HG03103 (cell line): ENCODE data around the gene RSPO3.
"Not testable (repeated sequence)": the region's sequence is repeated elsewhere in the genome, so short reads cannot be mapped to it uniquely, and the experiment has no call there.

Experiments
- ATAC-seq: cut with Tn5 transposase; IDR thresholded peaks from one replicate; pipeline ENCODE4 v1.9.1; 2021; ENCODE audit warnings: low read depth; ENCODE audit not compliant: unreplicated experiment

RSPO3 gene

DNA sequence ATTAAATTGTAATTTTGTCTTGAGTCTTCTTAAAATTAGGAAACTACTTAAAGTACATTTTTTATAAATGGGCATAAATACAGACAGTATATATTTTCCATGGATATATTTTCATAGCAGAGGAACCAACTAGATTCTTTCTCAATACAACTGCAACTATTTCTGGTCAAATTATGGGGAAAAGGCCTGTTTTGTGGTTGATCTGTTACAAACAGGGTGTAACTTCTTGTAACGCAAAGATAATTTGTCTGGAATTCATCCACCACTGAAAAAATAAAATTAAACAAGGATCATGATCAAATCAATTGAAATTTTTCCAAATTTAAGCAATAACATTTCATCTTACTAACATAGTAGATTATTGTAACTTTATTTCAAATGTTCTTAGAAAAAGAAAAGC lies 81.0 kb downstream of the RSPO3 start:
- no peak for ATAC-seq

DNA sequence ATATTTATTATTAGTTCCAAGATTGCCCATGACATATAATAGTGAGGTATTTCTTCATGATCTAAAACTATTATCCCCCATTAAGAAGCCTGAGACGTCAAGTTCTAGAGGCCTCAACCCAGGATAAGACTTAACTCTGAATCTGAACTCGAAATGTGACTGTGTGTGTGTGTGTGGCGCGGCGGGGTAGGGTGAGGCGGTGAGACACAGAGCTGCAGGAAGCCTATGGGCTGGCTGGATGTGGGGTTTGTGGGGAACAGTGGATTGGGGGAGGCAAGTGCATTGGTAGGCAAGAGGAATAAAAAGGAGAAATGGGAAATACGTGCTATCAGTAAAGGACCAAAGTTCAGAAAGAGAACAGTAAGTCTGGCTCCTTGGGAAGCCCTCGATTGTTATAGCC lies 81.6 kb downstream of the RSPO3 start:
- no peak for ATAC-seq

DNA sequence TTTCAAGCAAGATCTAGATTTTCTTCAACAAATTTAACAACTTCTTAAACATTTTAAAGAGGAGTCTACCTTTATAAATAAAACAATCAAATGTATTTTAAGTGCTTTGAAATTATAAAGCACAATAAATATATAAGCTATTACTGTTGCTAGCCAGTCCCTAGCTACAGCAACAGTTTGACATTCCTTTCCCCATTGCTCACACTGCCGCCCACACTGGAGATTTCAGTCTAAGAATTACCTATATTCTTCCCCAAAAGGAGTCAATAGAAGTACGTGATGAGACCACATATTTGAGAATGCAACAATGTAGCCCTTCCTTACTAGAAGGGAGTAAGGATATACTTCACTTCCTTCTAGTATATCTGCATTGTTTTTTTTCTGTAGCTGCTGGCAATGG lies 82.8 kb downstream of the RSPO3 start:
- ATAC-seq, result no peak

DNA sequence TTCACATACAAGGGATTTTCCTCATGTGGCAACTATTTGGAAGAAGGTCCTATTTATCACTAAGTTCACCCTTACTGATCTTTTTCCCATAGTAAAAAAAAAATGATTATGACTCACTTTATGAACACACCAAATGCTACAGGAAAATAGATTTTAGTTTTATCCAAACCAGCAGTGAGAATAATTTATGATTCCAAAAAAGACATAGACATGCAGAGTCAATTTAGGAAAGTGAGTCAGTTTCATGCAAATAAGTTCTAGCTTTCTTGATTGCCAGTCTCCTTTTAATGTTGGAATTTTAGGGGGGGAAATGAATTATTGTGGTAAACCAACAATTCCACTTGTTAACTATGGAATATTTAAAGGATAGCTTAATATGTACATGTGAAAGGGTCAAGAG lies 84.2 kb downstream of the RSPO3 start:
- ATAC-seq, result no peak

DNA sequence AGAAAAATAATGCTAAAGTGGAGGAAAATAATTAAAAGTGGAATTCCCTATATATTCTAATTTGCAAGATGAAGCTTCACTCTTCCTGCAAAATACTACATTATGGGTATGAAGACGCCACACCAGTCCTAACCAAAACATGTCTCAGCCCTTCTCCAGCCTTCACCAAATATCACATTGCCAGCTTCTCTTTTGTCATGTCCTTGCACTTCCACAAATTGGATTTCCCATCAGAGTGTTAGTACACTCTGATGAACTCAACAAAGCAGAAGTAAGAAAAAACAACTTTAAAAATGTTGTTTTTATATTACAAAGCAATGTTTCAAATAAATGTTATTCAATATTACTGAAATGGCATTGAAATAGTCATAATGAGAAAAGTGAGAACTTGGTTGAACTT lies 85.8 kb downstream of the RSPO3 start:
- ATAC-seq, result no peak

DNA sequence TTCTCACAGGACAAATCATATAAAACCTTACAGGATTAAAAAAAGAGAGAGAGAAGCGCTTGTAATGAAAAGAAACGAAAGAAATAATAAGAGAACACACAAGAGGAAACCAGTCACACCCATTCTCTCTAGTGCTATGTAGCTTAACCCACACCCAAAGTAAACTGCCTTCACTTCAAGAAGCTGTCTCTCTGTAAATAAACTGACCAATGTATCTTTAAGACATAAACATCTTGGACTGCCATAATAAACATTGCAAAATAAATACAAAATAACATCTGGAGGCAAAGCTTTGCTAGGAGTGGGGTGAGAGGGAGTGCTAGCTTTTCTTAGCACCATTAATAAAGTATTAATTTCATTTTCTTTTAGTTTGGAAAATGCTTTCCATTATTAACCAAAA lies 86.6 kb downstream of the RSPO3 start:
- ATAC-seq, result no peak

DNA sequence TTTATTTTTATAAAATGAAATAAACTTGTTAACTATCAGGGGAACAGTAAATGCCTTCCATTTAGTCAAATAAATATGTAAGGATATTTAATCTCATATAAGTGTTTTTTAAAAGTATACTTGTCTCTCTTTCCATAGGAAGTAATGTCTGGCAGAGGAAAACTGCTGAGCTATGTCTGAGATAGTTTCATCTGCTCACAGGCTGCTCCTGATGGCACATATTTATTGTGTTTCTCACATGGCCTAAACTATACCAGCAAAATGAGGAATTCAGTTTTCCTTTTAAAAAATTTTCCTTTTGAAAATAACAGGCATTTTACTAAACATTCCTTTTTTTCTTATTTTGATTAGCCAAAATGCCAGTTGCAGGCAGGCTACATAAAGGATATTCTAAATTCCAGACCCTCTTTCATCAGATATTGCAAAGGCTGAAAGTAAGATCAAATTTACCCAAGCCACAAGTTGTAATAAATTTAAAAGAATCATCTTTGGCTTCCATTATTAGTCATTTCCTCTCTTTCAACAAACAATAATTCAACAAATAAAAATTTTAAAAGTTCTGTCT lies 88.1 kb downstream of the RSPO3 start:
- no peak for ATAC-seq

DNA sequence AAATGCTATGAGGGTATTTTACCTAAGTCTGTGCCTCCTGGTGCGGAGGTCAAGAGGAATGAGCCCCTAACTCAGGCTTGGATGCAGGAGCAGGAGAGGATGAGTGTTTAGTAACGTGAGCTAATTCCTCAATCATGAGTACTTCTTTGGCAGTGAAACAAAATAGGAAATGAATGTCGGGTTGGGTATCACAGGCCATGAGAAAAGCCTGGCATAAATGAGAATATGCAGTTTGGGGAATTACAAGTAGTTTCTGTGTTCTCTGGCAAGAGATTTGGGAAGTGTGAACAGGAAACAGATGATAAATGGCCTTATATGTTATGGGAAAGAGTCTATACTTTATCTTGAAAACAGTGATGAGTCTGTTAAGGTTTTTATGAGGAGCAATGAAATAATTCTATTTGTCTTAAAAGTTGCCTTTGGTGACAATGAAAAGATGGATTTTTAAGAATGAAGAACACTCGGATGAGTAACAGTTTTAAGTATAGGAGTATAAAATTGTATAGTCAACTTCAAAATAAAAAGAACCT lies 89.2 kb downstream of the RSPO3 start:
- no peak for ATAC-seq

DNA sequence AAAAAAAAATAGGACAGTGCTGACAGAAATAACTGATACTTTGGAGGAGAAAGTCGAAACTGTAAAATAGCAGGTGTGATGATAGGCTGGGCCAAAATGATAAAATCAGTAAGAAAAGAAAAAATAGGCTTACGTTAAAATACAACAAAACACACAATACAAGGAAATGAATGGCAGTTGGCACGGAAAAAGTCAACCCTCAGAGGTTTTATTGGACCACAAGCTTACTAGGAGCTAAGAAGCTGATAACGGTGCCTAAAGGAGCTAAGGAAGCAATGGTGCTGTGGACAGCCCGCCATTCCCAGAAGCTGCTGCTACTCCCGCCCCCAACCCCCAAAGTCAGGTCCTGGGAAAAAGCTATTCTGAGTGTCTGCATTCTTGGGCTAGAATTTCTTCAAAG lies 92.3 kb downstream of the RSPO3 start:
- ATAC-seq, result no peak

DNA sequence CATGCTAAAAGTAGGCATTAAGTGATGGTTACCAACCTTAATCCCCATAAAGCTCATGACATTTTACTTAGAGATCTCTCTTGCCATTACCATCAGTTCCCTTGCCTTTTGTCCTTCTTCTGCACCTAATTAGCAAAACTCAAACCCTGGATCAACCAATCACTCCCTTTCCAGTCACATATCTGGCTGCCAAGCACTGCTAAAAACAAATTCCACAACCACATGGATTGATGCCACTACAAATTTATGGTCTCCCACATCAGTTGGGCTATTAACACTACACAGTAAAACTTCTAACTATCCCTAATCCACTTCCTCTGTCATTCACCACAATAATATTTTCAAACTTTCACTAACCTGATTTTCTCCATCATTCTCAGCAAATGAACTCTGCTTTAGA lies 93.9 kb downstream of the RSPO3 start:
- no peak for ATAC-seq

DNA sequence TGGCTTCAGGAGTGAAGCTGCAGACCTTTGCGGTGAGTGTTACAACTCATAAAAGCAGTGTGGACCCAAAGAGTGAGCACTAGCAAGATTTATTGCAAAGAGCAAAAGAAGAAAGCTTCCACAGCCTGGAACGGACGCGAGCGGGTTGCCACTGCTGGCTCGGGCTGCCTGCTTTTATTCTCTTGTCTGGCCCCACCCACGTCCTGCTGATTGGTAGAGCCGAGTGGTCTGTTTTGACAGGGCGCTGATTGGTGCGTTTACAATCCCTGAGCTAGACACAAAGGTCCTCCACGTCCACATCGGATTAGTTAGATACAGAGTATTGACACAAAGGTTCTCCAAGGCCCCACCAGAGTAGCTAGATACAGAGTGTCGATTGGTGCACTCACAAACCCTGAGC lies 95.6 kb downstream of the RSPO3 start:
- not testable (repeated sequence) for ATAC-seq

DNA sequence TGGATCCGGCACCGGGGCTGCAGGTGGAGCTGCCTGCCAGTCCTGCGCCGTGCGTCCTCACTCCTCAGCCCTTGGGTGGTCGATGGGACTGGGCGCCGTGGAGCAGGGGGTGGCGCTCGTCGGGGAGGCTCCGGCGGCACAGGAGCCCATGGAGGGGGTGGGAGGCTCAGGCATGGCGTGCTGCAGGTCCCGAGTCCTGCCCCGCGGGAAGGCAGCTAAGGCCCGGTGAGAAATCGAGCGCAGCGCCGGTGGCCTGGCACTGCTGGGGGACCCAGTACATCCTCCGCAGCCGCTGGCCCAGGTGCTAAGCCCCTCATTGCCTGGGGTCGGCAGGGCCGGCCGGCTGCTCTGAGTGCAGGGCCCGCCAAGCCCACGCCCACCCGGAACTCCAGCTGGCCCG lies 96.1 kb downstream of the RSPO3 start:
- ATAC-seq, result not testable (repeated sequence)

DNA sequence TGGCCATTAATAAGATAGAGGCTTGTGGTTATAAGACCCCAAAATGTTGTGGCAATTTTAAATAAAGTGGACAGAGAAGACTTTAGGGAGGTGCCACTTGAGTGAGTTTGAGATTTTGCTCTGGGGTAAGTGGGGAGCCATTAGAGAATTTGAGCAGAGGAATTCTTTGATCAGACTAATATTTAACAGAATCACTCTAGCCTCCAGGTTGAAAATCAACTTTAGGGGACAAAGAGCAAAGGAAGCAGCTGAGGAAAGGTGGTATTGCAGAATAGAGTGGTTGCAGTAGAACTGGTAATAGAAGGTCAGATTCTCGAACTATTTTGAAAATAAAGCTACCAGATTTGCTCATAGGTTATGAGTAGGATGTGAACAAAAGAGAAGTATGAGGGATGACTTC lies 97.5 kb downstream of the RSPO3 start:
- ATAC-seq, result no peak

DNA sequence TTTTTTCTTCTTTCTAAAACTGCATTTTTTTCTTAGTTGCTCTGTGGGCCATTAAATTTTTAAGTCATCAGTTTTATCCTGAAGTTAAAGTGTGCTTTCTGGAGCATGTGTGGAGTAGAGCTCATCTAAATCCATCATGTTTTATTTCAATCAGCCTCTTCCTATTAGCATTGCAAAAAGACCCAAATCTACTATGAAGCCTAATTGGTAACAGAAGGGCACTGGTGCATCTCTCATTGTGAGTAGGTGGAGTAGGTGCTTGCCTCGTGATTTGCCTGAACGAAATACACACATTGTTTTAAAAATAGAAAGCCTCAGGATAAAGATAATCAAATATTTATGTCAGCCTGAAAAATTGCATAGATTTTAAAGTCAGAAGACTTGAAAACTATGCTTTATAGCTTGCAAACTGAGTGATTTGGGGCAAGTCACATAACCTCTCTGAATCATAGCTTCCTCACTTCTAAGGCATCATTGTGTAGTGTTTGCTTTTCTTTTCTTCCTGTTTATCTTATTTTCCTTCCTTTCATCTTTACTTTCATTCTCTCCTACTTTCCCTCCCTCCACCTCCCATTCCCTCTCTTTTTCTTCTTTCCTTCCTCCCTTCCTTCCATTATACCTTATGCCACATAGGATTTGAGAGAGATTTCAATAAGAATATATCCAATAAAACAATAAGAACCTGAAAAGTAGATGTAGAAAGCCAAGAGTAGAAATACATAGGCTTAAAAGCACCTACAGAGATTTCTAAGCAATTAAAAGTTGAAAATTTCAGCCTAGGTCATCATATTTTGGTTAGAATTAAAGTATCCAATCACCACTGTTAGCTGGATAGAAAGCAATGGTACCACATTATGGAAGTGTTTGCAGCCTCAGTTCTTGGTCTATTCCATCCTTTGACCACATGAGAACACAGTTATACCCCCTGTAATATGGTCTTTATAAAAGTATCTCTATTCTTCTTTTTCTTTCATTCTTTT lies 98.6 kb downstream of the RSPO3 start:
- ATAC-seq, result no peak

DNA sequence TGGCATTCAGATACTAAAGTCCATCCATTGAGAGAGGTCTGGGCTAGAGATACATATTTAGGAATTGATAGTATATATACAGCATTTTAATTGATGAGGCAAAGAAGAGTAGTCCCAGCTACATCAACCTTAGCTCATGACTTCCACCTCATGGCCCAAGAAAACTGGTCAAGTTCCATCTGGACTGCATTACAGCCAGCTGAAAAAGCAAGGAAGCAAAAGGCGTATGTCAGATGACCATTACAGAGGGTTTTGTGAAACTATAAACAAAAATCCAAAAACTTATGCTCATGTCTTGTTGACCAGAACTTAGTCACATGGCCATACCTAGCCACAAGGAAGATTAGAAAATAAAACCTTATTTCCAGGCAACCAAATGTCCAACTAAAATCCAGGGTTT lies 101.4 kb downstream of the RSPO3 start:
- no peak for ATAC-seq

DNA sequence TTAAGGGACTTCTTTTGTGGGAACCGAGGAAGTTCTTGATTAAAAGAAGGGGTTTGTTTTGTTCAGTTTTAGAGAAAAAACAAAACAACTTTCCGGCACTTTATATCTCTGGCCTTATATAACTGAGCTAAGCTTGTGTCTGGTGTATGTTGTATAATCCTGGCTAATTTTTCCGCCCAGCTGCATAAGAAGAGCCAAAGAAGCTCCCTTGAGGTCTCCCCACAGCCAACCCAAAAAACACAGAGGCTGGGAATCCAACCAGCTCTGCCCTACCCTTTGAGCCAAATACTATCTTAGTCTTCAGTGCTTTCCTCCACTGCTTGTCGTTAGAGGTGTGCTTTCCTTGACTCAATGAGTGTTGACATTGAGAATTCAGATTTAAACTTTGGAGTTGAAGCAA lies 102.7 kb downstream of the RSPO3 start:
- no peak for ATAC-seq

DNA sequence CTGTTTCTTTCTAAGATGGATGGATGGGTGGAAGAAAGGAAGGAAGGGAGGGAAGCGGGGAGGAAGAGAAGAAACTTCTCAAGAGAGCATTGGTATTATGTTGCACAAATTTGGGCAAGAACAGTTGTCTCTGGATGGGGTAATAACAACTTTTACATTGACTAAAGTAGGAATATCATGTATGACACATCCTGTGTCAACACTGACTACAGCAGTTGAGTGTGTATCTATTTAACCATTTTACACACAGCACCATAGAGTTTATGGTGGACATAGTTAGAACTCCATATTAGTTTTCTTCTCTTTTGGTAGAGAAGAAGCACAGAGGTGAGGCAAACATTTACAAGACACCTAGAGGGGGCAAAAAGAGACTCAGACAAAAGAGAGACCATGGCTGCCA lies 103.9 kb downstream of the RSPO3 start:
- ATAC-seq, result no peak

DNA sequence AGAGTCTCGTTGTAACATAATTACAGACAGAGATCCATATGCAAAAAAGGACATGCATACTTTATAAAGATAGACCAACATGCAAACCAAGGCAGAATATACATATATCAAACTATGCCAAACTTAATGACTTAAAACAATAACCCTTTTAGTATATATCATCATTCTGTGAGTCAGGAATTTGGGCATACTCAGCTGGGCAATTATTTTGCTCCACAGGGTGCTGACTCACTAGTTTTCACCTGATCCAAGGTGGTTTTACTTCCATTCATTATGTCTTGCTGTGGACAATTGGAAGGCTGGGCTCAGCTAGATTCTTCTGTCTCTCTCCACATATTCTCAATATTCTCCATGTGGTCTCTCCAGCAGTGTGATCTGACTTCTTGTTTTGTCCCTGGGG lies 107.0 kb downstream of the RSPO3 start:
- no peak for ATAC-seq

DNA sequence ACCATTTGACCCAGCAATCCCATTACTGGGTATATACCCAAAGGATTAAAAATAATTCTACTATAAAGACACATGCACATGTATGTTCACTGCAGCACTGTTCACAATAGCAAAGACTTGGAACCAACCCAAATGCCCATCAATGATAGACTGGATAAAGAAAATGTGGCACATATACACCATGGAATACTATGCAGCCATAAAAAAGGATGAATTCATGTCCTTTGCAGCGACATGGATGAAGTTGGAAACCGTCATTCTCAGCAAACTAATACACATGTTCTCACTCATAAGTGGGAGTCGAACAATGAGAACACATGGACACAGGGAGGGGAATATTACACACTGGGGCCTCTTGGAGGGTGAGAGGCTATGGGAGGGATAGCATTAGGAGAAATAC lies 115.3 kb downstream of the RSPO3 start:
- not testable (repeated sequence) for ATAC-seq

DNA sequence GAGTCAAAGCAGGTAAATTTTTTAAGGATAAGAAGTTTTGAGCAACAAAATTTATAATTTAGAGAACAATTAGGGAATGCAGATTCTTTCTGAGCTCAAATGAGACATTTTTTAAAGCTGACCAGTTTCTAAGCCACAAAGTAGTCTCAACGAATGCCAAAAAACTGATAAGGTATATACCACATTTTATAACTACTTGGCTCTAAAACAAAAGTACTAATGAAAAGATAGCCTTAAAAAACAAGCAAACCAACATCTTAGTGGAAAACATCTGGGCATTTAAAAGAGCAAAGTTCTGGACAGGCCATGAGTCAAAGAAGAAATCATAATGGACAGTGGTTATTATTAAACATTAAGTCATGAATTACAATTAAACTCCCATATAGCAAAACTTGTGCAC lies 125.0 kb downstream of the RSPO3 start:
- no peak for ATAC-seq
